HL-60 (cell line): ENCODE results near the gene TADA2A.

Experiments used
- GABPA ChIP-seq: IDR thresholded peaks from 2 replicates; pipeline ENCODE4 v1.6.1; 2012; ENCODE audit warnings: low read depth
- REST ChIP-seq: IDR thresholded peaks from 2 replicates; pipeline ENCODE4 v1.6.1; 2012; ENCODE audit warnings: low read depth; ENCODE audit not compliant: insufficient replicate concordance
- SPI1 ChIP-seq: IDR thresholded peaks from 2 replicates; pipeline ENCODE4 v1.6.1; 2012; ENCODE audit warnings: low read depth, mild to moderate bottlenecking, borderline replicate concordance
- TF ChIP-seq, protein P1 (sequence below): IDR thresholded peaks from one replicate; pipeline ENCODE4 v1.5.1; 2011; ENCODE audit warnings: low read length, control low read depth, inconsistent platforms; ENCODE audit not compliant: insufficient read depth

GRCh38 chr17:37410357-37410756 lies 3.7 kb downstream of the TADA2A start:
- TF ChIP-seq, protein P1, sequence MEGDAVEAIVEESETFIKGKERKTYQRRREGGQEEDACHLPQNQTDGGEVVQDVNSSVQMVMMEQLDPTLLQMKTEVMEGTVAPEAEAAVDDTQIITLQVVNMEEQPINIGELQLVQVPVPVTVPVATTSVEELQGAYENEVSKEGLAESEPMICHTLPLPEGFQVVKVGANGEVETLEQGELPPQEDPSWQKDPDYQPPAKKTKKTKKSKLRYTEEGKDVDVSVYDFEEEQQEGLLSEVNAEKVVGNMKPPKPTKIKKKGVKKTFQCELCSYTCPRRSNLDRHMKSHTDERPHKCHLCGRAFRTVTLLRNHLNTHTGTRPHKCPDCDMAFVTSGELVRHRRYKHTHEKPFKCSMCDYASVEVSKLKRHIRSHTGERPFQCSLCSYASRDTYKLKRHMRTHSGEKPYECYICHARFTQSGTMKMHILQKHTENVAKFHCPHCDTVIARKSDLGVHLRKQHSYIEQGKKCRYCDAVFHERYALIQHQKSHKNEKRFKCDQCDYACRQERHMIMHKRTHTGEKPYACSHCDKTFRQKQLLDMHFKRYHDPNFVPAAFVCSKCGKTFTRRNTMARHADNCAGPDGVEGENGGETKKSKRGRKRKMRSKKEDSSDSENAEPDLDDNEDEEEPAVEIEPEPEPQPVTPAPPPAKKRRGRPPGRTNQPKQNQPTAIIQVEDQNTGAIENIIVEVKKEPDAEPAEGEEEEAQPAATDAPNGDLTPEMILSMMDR = no peak
- no peak for TF ChIP-seq SPI1
- TF ChIP-seq REST = no peak
- TF ChIP-seq GABPA = no peak
